GM13976 (cell line): ENCODE results near the gene NFYA.

ENCODE experiments used
- DNase-seq: peaks from one replicate; pipeline ENCODE4 v3.0.0; 2012; ENCODE audit warnings: low spot score
- in situ Hi-C: fragments of 300-500 bp; cut with MboI; formaldehyde crosslinking; loops from one replicate; pipeline ENCODE4 v1.12.0; 2022; ENCODE audit warnings: low sequenced_read_pairs, mixed read lengths, inconsistent platforms; ENCODE audit not compliant: unreplicated experiment
- TF ChIP-seq, protein P1 (sequence below): IDR thresholded peaks from 2 replicates; pipeline ENCODE4 v1.5.1; 2012; ENCODE audit warnings: borderline replicate concordance, mild to moderate bottlenecking; ENCODE audit not compliant: insufficient read depth; ENCODE audit errors: extremely low read depth, missing control alignments, control extremely low read depth

NFYA gene

DNA sequence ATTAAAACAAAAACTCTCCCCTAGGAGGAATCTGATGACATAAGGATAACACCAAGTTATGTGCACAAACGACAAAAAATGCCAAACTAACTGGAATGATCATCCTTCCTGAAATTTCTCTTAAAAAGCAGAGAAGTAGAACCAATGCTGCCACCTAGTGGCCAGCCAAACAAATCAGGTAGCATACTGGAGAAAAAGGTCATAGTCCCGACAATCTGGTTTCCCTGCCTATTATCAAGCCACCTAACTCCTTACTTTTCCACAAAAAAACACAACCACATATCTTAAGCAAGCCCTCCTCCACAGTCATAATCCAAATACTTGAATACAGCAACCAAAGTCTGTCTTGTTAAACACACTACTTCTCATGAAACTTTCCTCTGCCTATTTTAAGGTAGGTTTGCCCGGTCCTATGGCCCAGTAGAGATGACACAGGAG lies 5.9 kb upstream of the NFYA start:
- TF ChIP-seq, protein P1, sequence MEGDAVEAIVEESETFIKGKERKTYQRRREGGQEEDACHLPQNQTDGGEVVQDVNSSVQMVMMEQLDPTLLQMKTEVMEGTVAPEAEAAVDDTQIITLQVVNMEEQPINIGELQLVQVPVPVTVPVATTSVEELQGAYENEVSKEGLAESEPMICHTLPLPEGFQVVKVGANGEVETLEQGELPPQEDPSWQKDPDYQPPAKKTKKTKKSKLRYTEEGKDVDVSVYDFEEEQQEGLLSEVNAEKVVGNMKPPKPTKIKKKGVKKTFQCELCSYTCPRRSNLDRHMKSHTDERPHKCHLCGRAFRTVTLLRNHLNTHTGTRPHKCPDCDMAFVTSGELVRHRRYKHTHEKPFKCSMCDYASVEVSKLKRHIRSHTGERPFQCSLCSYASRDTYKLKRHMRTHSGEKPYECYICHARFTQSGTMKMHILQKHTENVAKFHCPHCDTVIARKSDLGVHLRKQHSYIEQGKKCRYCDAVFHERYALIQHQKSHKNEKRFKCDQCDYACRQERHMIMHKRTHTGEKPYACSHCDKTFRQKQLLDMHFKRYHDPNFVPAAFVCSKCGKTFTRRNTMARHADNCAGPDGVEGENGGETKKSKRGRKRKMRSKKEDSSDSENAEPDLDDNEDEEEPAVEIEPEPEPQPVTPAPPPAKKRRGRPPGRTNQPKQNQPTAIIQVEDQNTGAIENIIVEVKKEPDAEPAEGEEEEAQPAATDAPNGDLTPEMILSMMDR = peak; percentile 74
- peak; percentile 36 for DNase-seq
- in situ Hi-C loops = no loop called here

DNA sequence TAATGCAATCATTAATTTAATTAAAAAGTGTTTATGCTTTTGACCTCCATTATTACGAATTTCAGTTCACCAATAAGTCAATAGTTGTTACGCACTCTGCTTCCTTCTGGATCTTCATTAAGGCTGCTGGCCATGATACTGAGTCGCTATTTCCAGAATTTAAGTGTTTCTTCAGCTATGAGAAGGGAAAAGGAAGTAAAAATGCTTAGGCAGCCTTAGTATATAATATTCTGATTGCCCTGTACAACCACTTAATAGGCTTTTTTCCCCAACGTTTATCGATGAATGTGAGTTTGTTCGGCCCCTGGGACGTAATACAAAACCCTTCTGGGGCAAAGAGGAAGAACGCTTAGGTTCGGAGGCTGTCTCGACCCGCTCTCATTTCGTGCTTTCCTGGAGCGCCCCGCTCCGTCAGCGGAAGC lies 1.3 kb upstream of the NFYA start:
- in situ Hi-C loops = no loop called here
- TF ChIP-seq, protein P1 = no peak
- DNase-seq = no peak

DNA sequence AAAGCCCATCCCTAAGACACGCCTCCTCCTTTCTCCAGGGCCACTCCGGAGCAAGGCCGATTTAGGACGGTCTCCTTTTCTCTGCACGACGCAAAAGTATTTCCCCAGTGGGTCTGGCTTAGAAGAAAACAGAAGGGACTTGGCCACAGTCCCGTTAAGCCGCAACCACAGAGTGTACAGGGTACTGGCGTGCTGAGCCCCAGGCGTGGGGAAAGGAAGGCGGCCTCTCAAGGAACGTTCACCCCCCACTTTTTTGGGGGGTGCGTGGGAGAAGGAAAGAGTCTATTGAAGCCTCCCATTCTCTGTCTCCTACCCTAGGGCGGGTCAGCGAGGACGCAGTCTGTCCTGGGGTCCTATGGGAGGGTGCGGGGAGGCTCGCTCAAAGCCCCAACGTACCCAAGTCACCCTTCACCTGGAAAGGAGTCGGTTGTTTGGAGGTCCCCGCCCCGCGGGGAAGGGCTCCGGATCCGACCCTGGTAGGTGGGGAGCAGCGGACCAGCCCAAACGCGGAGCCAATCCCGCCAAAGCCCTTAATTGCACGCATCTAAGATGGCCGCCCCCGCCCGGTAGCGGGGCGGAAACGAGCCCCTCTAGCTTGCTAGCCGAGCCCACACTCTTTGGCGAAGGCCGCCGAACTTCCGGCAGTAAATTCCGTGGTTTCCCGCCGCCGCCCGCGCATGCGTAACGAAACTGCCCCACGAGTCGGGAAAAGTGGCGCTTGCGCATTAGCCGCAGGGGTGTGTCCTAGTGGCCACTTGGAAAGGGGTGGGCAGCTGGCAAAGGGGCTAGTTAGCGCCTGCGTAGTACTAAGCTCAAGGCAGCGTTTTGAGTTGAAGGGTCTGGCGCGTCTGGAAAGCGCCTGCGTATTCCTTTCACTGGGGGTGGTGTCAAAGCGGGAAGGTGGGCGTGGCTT lies 595 bp upstream of the NFYA start, which contains the start of gene OARD1:
Gene OARD1 (minus strand): TSS at position 434 of the 913 bp plus-strand sequence. CDS start 722 bp downstream, outside the sequence.
- in situ Hi-C loops = no loop called here
- peak; percentile 97 for DNase-seq
- TF ChIP-seq, protein P1 = no peak

DNA sequence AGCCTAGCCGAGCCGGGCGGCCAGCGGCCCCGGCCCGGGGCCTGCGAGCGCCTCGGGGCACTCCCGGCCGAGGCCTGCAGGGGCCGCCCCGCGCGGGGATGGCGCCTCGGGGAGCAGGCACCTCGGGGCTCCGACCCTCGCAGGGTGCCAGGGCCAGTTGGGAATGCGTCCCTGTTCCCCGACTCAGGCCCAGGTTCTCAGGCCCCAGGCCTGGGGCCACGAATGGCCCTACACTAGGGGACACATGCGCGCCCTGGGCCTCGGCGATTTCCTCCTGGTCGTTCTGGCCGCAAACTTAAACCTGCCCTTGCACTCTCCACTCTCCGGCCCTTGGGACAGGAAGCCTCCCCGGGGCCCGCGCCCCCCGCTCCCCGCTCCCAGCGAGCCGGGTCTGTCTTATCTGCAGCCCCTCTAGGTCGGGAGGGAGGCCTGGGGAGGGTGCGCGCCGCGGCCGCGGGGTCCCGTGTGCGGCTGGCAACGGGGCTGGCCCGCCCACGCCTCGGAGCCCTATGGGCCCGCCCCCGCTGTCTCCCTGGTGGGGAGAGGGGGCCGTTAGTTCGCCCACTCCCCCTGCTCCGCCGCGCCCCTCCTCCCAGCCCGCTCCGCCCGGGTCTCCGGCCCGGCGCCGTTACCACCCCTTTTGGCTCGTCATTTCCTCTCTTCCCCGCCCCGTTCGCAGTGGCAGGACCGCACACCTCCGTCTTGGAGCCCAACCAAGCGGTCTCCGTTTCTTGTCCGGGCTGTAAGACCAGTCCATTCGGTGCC lies 611 bp downstream of the NFYA start:
- peak; percentile 76 for DNase-seq
- in situ Hi-C loops = no loop called here
- TF ChIP-seq, protein P1 = peak; percentile 2

DNA sequence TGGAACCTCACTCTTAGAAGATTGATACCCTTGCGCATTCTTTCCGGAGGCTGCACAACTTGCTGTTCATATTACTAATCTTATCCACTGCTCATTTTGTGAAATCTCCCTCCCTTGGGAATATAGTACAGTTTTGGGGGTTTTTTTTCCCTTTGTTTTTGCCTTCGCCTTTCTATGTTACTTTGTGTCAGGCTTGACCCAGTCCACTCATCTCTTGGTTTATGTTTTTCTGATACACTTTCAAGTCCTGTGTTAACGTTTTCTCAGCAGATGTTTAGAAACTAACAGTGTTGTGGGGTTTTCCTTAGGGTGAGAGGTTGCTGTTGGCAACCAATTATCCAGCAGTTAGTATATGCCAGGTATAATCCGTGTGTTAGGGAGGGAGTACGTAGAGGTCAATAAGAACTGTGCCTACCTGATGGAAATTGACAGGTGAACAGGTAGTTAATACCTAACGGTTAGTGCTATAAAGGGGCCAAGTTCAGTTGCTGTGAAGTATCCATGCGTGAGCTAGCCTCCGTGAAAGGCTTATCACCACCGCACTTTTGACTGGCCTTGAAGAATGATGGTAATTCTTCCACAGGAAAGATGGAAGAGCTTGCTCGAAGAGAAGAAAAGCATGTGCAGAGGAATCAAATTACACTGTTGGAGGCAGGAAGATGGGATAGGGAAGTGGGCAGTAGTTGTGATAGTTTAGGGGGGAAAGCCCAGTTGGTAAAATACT lies 1.4 kb downstream of the NFYA start:
- TF ChIP-seq, protein P1 = no peak
- in situ Hi-C loops = no loop called here
- DNase-seq = no peak

DNA sequence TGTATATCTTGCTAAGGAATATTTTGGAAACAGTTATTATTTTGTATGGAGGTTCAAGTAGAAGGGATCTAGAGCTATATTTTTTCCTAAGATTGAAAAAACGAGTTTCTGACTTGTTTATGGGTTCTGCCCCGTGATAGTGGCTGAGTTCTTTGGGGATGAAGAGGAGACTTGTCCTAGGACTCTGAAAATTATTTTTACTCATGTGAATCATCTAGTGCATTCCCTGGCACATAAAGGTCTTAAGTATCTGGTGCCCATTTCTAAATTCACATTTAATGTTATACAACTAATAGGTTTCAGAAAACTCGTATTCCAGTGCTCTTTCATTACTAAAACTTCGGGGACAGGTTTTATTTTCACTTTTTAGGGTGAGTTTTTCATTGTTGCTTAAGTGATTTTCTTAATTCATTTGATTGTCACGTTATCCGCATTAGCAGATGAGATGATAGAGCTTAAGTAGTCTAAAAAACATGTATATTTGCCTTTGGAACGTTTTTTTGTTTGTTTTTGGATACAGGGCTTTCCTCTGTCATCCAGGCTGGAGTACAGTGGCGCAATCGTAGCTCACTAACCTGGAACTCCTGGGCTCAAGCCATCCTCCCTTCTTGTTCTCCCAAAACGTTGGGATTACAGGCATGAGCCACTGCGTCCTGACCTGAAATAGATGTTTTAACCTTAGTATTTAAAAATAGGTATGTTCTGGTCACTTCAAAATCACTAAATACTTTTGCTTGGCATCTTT lies 2.1 kb downstream of the NFYA start:
- in situ Hi-C loops = no loop called here
- DNase-seq = no peak
- TF ChIP-seq, protein P1 = no peak
